Measurements from ENCODE around the gene CPLX3.

The CPLX3 gene

GRCh38 chr15:74845208-74845568, 18.8 kb downstream of the CPLX3 start:
- DNase-seq (ENCODE audit: low spot score) = no peak

GRCh38 chr15:74845581-74845980, 19.2 kb downstream of the CPLX3 start:
- no peak for DNase-seq (ENCODE audit: low spot score)

GRCh38 chr15:74847432-74847831, 21.0 kb downstream of the CPLX3 start:
- no peak for DNase-seq (ENCODE audit: low spot score)

- DNase-seq (ENCODE audit: low spot score) = no peak
Measured at GRCh38 chr15:74850393-74850792, 24.0 kb downstream of the CPLX3 start.

GRCh38 chr15:74851960-74852359, 25.5 kb downstream of the CPLX3 start:
- DNase-seq (ENCODE audit: low spot score) = no peak

- DNase-seq (ENCODE audit: low spot score) = no peak
Measured at GRCh38 chr15:74854453-74855022, 28.1 kb downstream of the CPLX3 start.

- DNase-seq (ENCODE audit: low spot score) = no peak
Measured at GRCh38 chr15:74855857-74856256, 29.4 kb downstream of the CPLX3 start.

- no peak for DNase-seq (ENCODE audit: low spot score)
Measured at GRCh38 chr15:74856537-74856936, 30.1 kb downstream of the CPLX3 start.

GRCh38 chr15:74857082-74857655, 30.7 kb downstream of the CPLX3 start:
- no peak for DNase-seq (ENCODE audit: low spot score)

GRCh38 chr15:74857671-74858368, 31.4 kb downstream of the CPLX3 start:
- no peak for DNase-seq (ENCODE audit: low spot score)

- DNase-seq (ENCODE audit: low spot score) = no peak
Measured at GRCh38 chr15:74858369-74858740, 31.9 kb downstream of the CPLX3 start.

GRCh38 chr15:74863239-74864056, 37.0 kb downstream of the CPLX3 start:
- no peak for DNase-seq (ENCODE audit: low spot score)

- DNase-seq (ENCODE audit: low spot score) = no peak
Measured at GRCh38 chr15:74864296-74864695, 37.9 kb downstream of the CPLX3 start.

GRCh38 chr15:74865316-74865715, 38.9 kb downstream of the CPLX3 start:
- no peak for DNase-seq (ENCODE audit: low spot score)

- DNase-seq (ENCODE audit: low spot score) = no peak
Measured at GRCh38 chr15:74866090-74866489, 39.7 kb downstream of the CPLX3 start.

GRCh38 chr15:74867466-74868038, 41.1 kb downstream of the CPLX3 start:
- no peak for DNase-seq (ENCODE audit: low spot score)

- DNase-seq (ENCODE audit: low spot score) = no peak
Measured at GRCh38 chr15:74868059-74868458, 41.6 kb downstream of the CPLX3 start.

GRCh38 chr15:74869372-74869725, 42.9 kb downstream of the CPLX3 start:
- DNase-seq (ENCODE audit: low spot score) = no peak

GRCh38 chr15:74869726-74870407, 43.4 kb downstream of the CPLX3 start:
- no peak for DNase-seq (ENCODE audit: low spot score)

GRCh38 chr15:74870436-74871215, 44.2 kb downstream of the CPLX3 start:
- DNase-seq (ENCODE audit: low spot score) = no peak

- no peak for DNase-seq (ENCODE audit: low spot score)
Measured at GRCh38 chr15:74872702-74873035, 46.2 kb downstream of the CPLX3 start.

Data from SW480 (cell line).